ENCODE results near the gene PLEKHN1.
"Not testable (repeated sequence)": the region's sequence is repeated elsewhere in the genome, so short reads cannot be mapped to it uniquely, and the experiment has no call there.

The PLEKHN1 gene

DNA sequence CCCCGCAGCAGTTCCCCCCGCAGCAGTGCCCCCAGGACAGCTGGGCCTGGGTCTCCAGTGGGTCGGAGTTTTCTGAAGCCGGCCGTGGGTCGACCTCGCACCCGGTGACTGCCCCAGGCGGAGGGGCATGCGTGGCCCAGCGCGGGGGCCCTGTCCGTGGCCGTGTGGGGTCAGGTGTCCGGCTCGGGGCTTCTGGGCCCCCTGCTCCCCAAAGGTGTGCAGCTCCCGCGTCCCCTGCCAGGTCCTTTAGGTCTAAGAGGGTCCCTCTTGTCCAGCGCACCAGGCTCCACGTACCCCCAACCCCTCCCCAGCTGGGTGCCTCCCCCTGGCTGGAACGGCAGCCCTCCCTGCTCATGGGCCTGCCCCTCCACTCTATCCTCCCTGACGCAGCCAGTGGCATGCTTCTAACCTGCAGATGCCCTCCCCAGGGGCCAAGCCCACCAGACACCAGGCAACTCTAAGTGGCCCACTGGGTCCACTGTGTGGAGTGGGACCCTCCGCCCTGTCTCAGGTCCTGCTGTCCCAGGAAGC, 39.6 kb downstream of the PLEKHN1 start:
- H3K27ac Mint-ChIP-seq, result no peak overlapping the region
- peaks cover 13% of the 10 kb centered on the region for H3K4me1 Mint-ChIP-seq (ENCODE audit: low read depth)
- H3K9me3 Mint-ChIP-seq (ENCODE audit: low read depth), result no peaks in the 10 kb centered on the region
- H3K27me3 Mint-ChIP-seq, result peaks cover 12% of the 10 kb centered on the region
- H3K4me3 Mint-ChIP-seq, result no peak overlapping the region
- H3K36me3 Mint-ChIP-seq, result no peaks in the 10 kb centered on the region

DNA sequence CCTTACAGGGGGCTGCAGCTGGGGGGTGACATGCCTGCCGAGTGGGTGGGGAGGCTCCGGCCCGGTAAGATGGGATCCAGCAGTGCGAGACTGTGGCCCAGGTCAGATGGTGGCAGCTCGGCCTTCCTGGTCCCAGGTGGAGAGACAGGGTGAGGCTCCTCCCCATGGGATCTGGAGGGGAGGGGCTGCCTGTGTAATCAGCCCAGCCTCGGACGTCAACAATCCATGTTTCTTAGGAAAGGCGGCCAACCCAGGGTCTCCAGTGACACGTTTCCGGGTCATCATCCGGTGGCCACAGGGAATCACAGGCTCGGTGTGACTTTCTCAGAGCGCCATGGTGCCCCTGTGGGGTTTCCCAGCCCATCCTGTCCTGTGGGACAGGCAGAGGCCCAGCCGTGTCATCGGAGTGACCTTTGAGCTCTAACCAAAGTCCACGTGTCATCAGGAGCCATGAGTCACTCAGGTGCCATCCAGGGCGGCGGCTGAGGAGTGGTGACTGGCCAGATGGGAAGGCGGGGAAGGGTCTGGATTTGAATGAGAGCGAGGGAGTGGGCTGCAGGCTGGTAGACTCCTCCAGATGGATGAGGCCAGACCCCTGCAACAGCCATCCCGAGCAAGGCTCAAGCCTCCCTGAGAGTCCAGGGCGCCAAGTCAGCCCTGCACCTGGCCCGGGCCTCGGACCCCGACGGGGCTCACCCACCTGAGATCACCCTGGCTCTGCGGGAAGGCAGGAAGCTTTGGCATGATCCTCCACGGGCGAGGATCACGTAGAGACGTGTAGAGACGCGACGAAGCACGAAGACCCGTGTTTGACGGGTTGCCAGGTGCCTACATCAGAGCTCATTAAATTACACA, 40.2 kb downstream of the PLEKHN1 start:
- H3K4me3 Mint-ChIP-seq, result no peak overlapping the region
- H3K27ac Mint-ChIP-seq, result no peak overlapping the region
- peaks cover 12% of the 10 kb centered on the region for H3K27me3 Mint-ChIP-seq

GRCh38 chr1:1010131-1010530, 43.8 kb downstream of the PLEKHN1 start:
- peaks cover 28% of the 10 kb centered on the region for H3K4me1 Mint-ChIP-seq (ENCODE audit: low read depth)
- H3K27me3 Mint-ChIP-seq; H3K4me3 Mint-ChIP-seq; H3K36me3 Mint-ChIP-seq; H3K9me3 Mint-ChIP-seq (ENCODE audit: low read depth); H3K27ac Mint-ChIP-seq: not testable (repeated sequence)

More for the DNA sequence above, 40.2 kb downstream of the PLEKHN1 start:
- peaks cover 13% of the 10 kb centered on the region for H3K4me1 Mint-ChIP-seq (ENCODE audit: low read depth)
- H3K9me3 Mint-ChIP-seq (ENCODE audit: low read depth), result no peaks in the 10 kb centered on the region
- H3K36me3 Mint-ChIP-seq, result no peaks in the 10 kb centered on the region

DNA sequence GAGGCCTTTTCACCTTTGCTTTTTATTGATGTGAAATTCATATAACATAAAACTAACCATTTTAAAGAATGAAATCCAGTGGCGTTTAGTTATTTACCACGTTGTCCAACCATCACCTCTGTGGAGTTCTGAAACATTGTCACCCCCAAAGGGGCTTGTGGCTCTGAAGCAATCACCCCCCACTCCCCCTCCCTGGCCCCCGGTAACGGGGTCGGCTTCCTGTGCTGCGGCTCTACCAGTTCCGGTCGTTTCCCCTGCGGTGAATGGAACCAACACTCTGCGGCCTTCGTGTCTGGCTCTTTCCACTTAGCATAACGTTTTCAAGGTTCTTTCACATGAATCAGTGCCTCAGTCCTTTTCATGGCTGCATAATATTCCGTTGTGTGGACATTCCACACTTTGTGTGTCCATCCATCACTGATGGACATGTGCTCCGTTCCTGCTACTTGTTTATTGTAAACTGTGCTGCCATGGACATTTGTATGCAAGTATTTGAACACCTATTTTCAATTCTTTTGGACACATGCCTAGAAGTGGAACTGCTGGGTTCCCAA, 45.2 kb downstream of the PLEKHN1 start:
- Mint-ChIP-seq H3K9me3 (ENCODE audit: low read depth) (no peaks in the 10 kb centered on the region), H3K27me3 (peaks cover 4% of the 10 kb centered on the region), H3K36me3 (no peaks in the 10 kb centered on the region), H3K4me3 (no peak overlapping the region), H3K27ac (no peak overlapping the region), H3K4me1 (ENCODE audit: low read depth) (peaks cover 24% of the 10 kb centered on the region)

DNA sequence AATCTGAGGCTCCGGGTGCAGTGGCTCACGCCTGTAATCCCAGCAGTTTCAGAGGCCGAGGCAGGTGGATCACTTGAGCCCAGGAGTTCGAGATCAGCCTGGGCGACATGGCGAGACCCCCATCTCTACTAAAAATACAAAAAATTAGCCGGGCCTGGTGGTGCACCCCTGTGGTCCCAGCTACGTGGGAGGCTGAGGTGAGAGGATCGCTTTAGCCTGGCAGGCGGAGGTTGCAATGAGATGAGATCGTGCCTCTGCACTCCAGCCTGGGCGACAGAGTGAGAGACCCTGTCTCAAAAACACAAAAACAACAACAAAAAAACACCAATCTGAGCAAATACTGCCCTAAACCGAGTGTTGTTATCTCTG, 46.4 kb downstream of the PLEKHN1 start:
- peak overlapping the region; percentile 93 for H3K27ac Mint-ChIP-seq
- peaks cover 30% of the 10 kb centered on the region for H3K4me1 Mint-ChIP-seq (ENCODE audit: low read depth)
- not testable (repeated sequence) for H3K9me3 Mint-ChIP-seq (ENCODE audit: low read depth); H3K36me3 Mint-ChIP-seq; H3K27me3 Mint-ChIP-seq
- peak overlapping the region; percentile 94 for H3K4me3 Mint-ChIP-seq

DNA sequence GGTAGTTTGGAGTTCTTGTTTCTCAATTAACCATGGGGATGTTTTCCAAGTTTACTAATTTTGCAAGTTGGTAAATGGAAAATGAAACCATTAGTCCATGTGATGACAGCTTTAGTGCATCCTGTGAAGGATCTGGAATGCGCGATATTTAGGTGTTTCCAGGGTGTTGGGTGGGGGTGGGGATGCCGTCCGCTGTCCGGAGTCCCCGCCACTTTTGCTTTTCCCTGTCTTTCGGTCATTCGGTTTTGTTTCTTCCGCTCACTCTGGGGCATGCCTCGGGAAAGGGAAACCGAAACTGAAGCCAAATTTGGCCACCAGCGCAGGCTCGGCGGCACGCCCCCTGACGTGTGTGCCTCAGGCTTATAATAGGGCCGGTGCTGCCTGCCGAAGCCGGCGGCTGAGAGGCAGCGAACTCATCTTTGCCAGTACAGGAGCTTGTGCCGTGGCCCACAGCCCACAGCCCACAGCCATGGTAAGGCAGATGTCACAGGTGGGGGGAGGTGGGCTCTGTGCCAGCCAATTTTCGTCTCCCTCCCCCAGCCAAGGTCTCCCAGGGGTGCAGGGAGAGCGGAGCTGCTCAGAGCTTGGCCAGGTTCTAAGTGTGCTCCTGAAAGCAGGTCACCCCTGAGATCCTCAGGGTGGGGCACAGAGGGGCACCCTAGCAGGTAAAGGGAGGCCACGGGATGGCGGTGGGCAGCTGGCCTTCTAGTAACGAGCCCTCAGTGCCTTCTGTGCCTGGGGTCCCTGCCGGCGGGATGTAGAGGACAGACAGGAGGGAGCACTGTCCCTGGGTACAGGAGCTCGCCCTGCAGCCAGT, 47.0 kb downstream of the PLEKHN1 start, which contains the start of gene ISG15:
Gene ISG15 (plus strand): TSS at position 393 of the 817 bp plus-strand sequence. CDS start 77 bp downstream, at position 470.
- Mint-ChIP-seq H3K4me3 (peak within 1 kb of the TSS; percentile 94), H3K27me3 (peaks cover under 1% of the 10 kb centered on the region), H3K36me3 (peaks cover 2% of the 10 kb centered on the region), H3K4me1 (ENCODE audit: low read depth) (peaks cover 30% of the 10 kb centered on the region), H3K9me3 (ENCODE audit: low read depth) (no peaks in the 10 kb centered on the region), H3K27ac (peak within 1 kb of the TSS; percentile 93)

- Mint-ChIP-seq H3K27ac (peak overlapping the region; percentile 93), H3K4me3 (peak overlapping the region; percentile 94), H3K4me1 (ENCODE audit: low read depth) (peaks cover 31% of the 10 kb centered on the region), H3K9me3 (ENCODE audit: low read depth) (no peaks in the 10 kb centered on the region), H3K27me3 (no peaks in the 10 kb centered on the region), H3K36me3 (peaks cover 2% of the 10 kb centered on the region)
Observed at GRCh38 chr1:1013922-1014648, 47.8 kb downstream of the PLEKHN1 start.

DNA sequence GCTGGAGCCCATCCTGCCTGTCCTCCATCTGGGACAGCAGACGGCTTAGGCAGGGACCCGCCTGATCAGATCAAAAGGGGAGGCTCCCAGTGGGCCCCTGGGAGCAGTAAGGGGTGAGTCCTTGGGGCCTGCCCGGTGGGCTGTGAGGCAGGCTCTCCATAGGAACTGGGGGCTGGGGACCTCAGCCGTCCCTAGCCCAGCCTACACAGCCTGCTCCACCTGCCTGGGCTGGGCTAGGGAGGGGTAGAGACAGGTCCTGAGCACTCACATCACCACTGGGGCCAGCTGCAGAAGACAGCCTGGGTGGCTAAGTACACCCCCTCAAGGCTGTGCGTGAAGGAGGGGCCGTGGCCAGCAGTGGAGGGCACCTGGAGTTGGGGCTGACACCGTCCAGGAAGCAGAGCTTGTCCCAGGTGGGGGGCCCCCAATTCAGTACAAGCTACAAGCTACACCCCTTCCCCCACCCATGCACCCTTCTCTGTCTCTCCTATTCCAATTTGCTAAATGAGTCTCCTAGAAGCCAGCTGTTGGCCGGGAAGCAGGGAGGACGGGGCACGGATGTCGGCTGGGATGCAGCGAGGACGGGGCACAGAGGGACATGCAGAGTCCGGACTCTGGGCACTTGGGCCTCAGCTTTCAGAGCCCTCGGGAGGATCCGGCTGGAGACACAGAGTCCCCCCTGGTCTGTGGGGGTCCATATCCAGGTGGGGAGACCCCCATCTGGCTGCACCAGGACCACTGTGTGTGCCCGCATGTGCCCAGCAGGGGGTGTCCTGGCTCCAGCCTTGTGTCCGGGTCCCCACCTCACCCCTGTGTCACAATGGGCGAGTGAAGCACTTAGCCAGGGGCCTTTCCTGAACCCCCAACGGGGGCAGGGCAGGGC, 48.8 kb downstream of the PLEKHN1 start:
- Mint-ChIP-seq H3K36me3 (peaks cover 2% of the 10 kb centered on the region), H3K27me3 (no peaks in the 10 kb centered on the region), H3K27ac (peak overlapping the region; percentile 93), H3K4me3 (peak overlapping the region; percentile 94), H3K4me1 (ENCODE audit: low read depth) (peaks cover 32% of the 10 kb centered on the region), H3K9me3 (ENCODE audit: low read depth) (no peaks in the 10 kb centered on the region)

- H3K27me3 Mint-ChIP-seq; H3K27ac Mint-ChIP-seq; H3K9me3 Mint-ChIP-seq (ENCODE audit: low read depth); H3K36me3 Mint-ChIP-seq: not testable (repeated sequence)
- peak overlapping the region; percentile 32 for H3K4me3 Mint-ChIP-seq
- peaks cover 31% of the 10 kb centered on the region for H3K4me1 Mint-ChIP-seq (ENCODE audit: low read depth)
Observed at GRCh38 chr1:1017397-1018320, 51.4 kb downstream of the PLEKHN1 start.

DNA sequence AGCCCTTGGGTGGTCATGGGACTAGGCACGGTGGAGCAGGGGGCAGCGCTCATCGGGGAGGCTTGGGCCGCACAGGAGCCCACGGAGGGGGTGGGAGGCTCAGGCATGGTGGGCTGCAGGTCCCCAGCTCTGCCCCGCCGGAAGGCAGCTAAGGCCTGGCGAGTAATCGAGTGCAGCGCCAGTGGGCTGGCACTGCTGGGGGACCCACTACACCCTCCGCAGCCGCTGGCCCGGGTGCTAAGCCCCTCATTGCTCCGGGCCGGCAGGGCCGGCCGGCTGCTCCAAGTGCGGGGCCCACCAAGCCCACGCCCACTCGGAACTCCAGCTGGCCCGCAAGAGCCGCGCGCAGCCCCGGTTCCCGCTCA, 52.0 kb downstream of the PLEKHN1 start:
- peaks cover 27% of the 10 kb centered on the region for H3K4me1 Mint-ChIP-seq (ENCODE audit: low read depth)
- not testable (repeated sequence) for H3K9me3 Mint-ChIP-seq (ENCODE audit: low read depth); H3K27me3 Mint-ChIP-seq; H3K4me3 Mint-ChIP-seq; H3K36me3 Mint-ChIP-seq; H3K27ac Mint-ChIP-seq

DNA sequence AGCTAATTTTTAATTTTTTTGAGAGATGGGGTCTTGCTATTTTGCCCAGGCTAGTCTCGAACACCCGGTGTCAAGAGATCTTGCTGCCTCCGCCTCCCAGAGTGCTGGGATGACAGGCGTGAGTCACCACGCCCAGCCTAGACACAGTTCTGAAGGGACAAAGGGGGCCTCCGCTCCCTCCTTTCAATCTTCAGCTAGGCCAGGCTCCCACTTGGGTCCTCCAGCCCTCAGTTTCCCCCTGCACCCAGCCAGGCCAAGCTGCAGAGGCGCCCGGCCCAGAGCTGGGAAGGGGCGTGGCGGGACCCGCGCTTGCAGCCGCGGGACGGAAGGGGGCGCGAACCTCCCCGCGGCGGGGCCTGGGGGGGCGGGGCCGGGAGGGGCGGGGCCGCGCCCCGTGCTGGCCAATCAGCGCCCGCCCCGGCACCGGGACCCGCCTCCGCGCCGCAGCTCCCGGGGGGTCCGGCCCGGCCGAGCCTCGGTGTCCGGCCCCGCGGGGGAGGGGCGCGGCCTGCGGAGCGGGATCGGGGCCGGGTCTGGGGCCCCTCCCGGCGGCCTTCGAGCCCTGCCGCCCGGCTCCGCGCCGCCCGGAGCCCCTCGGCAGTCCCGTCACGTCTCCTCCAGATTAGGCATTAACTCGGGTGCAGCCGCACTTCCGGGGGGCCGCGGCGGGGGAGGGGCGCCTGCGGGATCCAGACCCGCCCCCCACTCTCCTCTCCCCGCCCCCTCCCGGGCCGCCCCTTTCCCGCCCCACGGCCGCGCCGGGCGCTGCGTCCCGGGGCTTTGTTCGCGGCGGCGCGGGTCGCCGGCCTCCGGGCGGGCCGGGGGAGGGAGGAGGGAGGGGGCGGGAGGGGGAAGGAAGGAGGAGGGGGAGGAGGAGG, 53.1 kb downstream of the PLEKHN1 start:
- Mint-ChIP-seq H3K4me3 (peak overlapping the region; percentile 73), H3K36me3 (peaks cover 2% of the 10 kb centered on the region), H3K27ac (no peak overlapping the region), H3K9me3 (ENCODE audit: low read depth) (no peaks in the 10 kb centered on the region), H3K27me3 (no peaks in the 10 kb centered on the region), H3K4me1 (ENCODE audit: low read depth) (peaks cover 19% of the 10 kb centered on the region)

GRCh38 chr1:1020000-1020404, 53.7 kb downstream of the PLEKHN1 start, which contains the start of gene AGRN:
Gene AGRN, plus strand, starts transcription at chr1:1020120. Its CDS starts 53 bp downstream, at chr1:1020173.
- H3K27me3 Mint-ChIP-seq, result no peaks in the 10 kb centered on the region
- no peaks in the 10 kb centered on the region for H3K9me3 Mint-ChIP-seq (ENCODE audit: low read depth)
- H3K4me1 Mint-ChIP-seq (ENCODE audit: low read depth), result peaks cover 13% of the 10 kb centered on the region
- peak within 1 kb of the TSS; percentile 73 for H3K4me3 Mint-ChIP-seq
- H3K27ac Mint-ChIP-seq, result no peak within 1 kb of the TSS
- peaks cover 2% of the 10 kb centered on the region for H3K36me3 Mint-ChIP-seq
